SIG-M5 (cell line): ENCODE results near the gene ADD1.

Experiments
- DNase-seq: peaks from one replicate; lab custom pipeline; 2025; lab: John Stamatoyannopoulos, UW

The ADD1 gene

GRCh38 chr4:2822461-2823300, 21.0 kb upstream of the ADD1 start:
- DNase-seq: no peak

- no peak for DNase-seq
Measured at GRCh38 chr4:2823301-2823670, 20.4 kb upstream of the ADD1 start.

GRCh38 chr4:2823671-2824328, 19.8 kb upstream of the ADD1 start:
- DNase-seq: no peak

- DNase-seq: no peak
Measured at GRCh38 chr4:2824329-2824835, 19.3 kb upstream of the ADD1 start.

- no peak for DNase-seq
Measured at GRCh38 chr4:2824836-2825381, 18.7 kb upstream of the ADD1 start.

- DNase-seq: no peak
Measured at GRCh38 chr4:2825740-2826139, 17.9 kb upstream of the ADD1 start.

GRCh38 chr4:2827071-2827873, 16.4 kb upstream of the ADD1 start:
- no peak for DNase-seq

- DNase-seq: no peak
Measured at GRCh38 chr4:2827874-2828751, 15.5 kb upstream of the ADD1 start.

- DNase-seq: no peak
Measured at GRCh38 chr4:2828758-2829181, 14.9 kb upstream of the ADD1 start.

GRCh38 chr4:2829321-2829932, 14.2 kb upstream of the ADD1 start:
- DNase-seq: no peak

GRCh38 chr4:2829933-2830451, 13.7 kb upstream of the ADD1 start:
- no peak for DNase-seq

- no peak for DNase-seq
Measured at GRCh38 chr4:2830632-2831610, 12.7 kb upstream of the ADD1 start.

- no peak for DNase-seq
Measured at GRCh38 chr4:2831611-2832308, 11.9 kb upstream of the ADD1 start.

GRCh38 chr4:2832309-2832980, 11.2 kb upstream of the ADD1 start:
- DNase-seq: no peak

GRCh38 chr4:2832981-2833670, 10.5 kb upstream of the ADD1 start:
- no peak for DNase-seq

GRCh38 chr4:2833671-2834000, 10.0 kb upstream of the ADD1 start:
- no peak for DNase-seq
